Measurements from ENCODE around the gene ZBED4.

ZBED4 gene

GRCh38 chr22:49926916-49927315, 73.3 kb downstream of the ZBED4 start:
- no peak for DNase-seq

GRCh38 chr22:49927483-49928184, 74.0 kb downstream of the ZBED4 start:
- no peak for DNase-seq

DNA sequence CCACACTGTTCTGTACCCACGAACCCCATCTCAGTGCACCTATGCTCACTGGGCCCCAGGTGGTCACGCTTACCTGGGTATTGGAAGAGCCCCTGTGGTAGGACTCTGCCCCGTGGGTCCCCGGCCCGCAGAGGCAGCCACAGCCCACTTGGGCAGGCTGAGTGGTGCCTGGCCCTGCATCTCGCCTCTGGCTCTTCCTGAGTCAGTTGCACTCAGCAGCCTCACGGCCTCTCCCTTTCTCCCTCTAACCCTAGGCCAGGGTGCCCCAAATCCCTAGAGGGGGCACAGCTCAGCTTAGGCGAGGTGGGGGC, 74.5 kb downstream of the ZBED4 start:
- no peak for DNase-seq

DNA sequence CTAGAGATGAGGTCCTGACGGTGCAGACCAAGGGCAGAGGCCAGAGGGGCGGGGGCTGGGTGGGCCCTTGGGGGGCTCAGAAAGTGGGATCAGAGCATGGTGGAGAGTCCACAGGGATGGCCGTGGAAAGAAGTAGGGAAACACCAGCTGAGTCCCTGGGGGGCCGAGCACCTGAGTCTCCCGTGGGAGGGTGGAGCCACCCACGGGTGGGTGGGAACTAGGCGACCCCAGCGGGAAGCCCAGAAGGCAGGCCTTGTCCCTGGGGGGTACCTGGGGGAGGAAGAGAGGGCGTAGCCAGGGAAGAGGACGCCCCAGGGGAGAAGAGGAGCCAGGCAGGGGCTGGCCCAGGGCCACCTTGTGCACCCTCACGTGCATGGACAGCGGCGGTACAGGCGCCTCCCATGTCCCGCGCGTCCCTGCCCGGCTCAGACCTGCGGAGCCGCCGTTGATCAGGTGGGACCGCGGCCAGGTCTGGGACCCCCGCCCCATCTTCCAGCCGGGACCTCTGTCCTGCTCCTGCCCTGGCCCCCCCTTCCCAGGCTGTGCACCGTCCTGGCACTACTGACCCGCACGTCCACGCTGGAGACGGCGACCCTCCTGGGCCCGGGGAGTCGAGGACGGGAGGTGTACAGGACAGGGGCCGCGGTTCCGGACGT, 75.0 kb downstream of the ZBED4 start:
- DNase-seq: no peak

DNA sequence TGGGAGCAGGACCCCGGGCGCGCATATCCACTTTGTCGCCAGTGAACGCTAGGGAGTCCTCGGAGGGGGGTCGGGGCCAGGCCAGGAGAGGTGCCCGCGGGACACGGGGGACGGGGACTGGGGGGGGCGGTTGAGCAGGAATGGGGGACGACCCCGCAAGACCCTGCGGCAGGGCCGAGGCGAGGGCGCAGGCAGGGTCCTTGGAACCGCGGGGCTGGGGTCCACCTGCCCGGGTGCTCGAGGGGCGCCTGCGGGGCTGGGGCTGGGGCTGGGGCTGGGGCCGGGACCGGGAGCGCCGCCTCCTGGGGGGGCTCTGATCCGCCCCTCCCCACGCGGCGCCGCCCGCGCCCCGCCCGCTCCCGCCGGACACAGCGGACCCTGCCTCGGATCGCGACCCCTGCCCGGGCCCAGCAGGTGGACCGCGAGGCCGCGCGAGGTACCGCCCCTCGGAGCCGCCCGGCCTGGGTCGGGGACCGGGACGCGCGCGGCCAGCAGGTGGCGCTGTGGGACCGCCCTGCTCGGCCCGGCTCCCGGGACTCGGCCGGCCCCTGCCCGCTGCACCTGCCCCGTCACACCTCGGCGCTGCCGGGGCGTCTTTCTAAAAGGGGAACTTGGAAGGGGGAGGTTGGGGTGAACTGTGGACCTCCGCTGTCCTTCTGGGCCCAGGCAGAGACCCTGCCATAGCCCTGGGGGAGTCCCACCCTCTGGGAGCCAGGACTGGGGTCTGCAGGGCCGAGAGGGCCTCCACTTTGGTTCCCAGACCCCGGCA, 75.8 kb downstream of the ZBED4 start:
- peak; percentile 81 for DNase-seq

DNA sequence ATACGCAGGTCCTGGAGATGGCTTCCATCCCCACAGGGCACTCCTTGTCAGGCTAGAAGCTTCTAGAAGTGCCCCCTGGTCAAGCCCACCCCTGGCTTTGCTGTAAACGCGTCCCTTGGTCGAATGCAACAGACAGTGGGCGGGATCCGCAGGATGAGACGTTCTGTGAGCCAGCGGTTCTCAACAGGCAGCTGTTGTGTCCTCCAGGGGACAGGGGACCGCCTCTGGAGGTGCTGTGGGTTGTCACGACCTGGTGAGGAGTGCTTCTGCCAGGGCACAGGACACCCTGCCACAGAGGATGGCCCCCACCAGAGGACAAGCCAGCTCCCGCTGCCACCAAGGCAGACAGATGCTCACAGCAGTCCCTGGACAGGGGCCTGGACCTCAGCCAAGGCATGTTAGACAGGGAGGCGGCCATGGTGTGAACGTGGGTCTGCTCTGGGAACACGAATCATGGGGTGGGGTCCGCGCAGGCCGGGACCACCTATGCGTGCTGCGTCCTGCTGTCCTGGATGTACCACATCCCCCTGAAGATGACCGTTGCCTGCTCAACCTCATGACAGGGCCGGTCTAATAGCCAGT, 76.4 kb downstream of the ZBED4 start:
- no peak for DNase-seq

DNA sequence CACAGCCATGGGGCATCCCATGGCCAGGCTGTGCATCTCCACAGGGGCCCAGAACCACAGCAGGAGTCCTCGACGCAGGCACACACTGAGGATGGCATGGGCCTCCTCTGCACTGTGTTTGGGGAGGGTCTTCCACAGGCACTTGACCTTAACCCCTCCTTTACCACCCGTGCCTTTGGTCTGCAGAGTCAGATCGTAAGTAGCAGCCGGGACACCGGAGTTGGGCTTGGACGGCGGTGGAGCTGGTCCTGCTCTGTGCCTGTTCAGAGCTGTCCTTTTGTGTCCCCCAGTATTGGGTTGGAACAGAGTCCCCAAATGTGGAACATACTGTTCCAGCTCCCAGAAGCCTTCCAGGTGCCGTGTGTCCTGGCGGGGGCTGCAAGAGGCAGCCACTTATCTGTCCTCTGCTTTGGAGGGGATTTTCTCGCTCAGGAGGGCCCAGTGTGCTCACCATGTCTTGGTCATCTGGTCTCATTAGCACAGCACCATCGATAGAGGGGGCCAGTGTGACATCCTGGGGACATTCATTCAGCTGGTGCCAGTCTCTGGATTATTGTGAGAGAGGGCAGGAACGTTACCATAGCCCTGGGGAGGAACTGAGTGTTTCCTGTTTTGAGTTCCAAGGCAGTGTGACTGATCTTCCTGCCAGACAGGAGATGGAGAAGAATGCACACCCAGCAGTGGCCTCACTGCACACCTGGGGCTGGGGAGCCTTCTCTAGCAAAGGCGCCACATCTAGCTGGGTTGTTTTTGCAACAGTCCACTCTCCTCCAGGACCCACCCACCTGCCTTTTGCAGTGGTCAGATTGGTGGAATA, 77.2 kb downstream of the ZBED4 start:
- DNase-seq: peak; percentile 83

DNA sequence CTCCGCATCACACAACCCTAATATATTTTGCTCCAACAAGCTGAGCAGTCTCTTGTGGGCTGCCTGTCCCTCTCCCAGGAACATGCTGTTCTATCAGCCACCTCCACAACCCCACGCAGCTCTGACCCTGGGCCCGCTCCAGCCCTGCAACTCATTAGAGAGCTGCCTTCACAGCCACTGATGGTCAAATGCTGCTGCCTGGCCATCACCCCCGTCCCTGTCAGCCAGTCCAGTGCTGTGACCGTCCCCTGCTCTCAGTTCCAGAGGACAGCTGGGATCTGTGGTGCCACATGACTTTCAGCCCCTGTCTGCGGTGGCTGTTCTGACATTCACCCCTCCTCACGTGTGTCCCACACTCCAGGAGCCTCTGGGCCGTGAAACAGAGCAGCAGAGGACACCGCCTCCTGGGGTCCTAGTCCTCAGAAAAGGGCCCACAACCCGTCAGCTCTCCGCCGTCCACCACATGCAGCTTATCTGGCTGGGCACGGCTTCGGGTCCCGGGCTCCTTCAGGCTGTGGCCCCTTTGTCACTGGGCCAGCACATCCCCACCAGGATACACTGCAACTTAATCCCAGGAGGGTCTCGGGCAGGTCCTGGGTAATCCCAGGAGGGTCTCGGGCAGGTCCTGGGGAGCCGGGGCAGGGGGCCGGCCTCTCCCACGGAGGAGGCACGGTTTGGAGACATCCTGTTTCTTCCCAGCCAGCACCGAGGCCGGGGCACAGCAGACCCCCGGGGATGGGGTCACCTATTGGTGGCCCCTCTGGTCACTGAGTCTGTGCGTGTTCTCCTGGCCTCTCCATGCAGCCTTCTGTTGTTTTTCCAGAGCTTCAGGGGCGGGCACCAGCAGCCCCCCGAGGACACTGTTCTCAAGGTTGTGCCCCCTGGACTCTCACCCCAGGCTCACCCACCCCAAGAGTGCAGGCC, 79.9 kb downstream of the ZBED4 start:
- no peak for DNase-seq

GRCh38 chr22:49934160-49934890, 80.7 kb downstream of the ZBED4 start:
- DNase-seq: peak; percentile 83

GRCh38 chr22:49934891-49935557, 81.4 kb downstream of the ZBED4 start:
- DNase-seq: peak; percentile 92

GRCh38 chr22:49935561-49935960, 81.9 kb downstream of the ZBED4 start:
- DNase-seq: no peak

DNA sequence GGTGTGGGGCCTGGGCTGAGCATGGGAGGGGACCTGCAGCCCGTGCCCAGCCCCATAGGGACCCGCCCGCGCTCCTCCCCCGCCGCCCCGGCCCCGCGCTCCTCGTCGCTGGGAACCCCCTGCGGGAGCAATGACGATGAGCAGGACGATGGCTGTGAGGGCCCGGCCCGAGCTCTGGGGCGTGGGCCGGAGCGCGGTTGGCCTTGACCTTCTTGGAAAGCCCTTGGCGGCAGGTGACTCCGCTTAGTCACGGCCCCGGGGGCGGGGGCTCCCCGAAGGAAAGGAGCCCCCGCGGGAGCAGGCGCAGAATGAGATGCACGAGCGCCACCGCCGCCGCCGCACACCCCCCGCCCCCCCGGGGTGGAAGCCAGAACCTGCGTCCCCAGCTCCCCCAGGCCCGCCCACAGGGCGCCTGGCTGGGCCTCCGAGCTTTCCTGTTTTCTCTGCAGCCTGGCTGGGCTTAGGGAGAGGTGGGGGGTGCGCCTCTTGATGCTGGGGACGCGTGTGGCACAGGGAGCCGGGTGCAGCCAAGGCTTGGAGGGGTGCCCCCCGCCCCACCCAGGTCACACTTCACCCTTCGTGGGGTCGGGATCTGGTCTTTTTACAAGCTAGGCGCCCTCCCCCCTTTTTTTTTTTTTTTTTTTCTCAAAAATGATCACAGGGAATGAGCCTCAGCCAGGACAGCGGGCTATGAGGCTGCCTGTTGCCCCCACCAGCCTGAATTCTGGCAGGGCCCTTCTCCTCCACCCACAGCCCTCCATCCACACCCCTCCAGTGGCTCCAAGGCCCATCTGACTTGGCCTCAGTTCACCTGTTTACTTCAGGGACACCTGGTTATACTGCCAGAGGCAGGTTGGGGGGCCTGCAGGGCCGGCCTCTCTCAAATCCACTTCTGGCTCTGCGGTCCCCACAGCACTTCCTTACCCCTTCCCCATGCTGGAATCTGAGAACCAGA, 82.7 kb downstream of the ZBED4 start:
- peak; percentile 97 for DNase-seq

DNA sequence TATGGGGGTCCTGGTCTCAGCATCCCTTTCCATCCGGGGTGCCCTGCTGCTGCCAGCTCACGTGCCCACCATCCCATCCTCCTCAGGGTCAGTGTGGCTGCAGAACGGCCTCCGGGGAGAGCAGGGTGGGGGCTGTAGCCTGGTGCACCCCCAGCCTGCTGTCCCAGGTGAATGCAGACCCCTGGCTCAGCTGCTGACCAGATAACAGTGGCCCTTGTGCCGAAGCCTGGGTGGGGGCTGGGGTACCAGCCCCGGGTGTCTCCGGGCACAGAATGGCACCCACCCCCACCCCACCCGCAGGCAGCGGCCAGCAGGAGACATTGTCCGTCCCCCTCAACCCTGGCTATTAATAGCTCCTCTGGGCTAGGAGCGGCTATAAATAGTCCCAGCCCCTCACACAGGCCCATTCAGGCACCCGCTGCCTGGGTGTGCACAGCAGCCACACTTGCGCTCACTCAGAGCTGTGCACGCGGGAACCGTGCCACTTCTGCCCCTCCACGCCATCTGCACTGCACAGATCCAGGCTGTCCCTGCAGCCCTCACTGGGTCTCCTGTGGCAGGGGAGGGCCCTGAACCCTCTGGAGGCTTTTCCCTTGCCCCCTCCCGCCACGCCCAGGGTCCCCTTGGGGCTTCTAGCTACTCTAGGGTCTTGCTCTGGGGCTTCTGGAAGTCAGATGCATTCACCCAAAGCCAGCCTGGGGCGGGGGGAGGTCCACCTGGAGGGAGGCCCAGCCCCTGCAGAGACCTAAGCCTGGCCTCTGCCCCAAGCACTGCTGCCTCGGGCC, 83.5 kb downstream of the ZBED4 start:
- no peak for DNase-seq

- DNase-seq: no peak
Measured at GRCh38 chr22:49937758-49938564, 84.3 kb downstream of the ZBED4 start.

- DNase-seq: no peak
Measured at GRCh38 chr22:49938565-49939136, 85.0 kb downstream of the ZBED4 start.
